OCI-LY7 (cell line): Measurements from ENCODE around the gene TAF1C. TPM values are rescaled to one million over a fixed set of nuclear protein-coding genes. Genes with fewer than 3 reads are reported as not detected.

Source experiments
- BruUV-seq: library from RNA; stranded (reverse); fragments of 400-500 nt; replicated peaks from 2 replicates; lab custom pipeline; 2021; lab: Mats Ljungman, UMichigan
- CTCF ChIA-PET: fragments of 300-600 bp; sonication (Branson Sonifier 250); formaldehyde crosslinking; loops from one replicate; lab custom pipeline; 2022; ENCODE audit warnings: antibody characterized with exemption; ENCODE audit not compliant: unreplicated experiment; lab: Charles Lee
- POLR2A ChIA-PET: fragments of 300-600 bp; sonication (Branson Sonifier 250); formaldehyde crosslinking; loops from one replicate; lab custom pipeline; 2022; ENCODE audit warnings: antibody characterized with exemption; lab: Charles Lee
- DNase-seq: peaks from one replicate; pipeline ENCODE4 v3.0.0-alpha.2; 2015; ENCODE audit warnings: low spot score
- H2AFZ ChIP-seq: fragments of 200-600 bp; sonication (generic), shearing (Covaris generic); 2 replicates; pipeline ENCODE4 v1.6.1; 2014; ENCODE audit warnings: mild to moderate bottlenecking, antibody characterized with exemption, low read length, moderate library complexity
- H3K27ac ChIP-seq: fragments of 200-600 bp; sonication (generic); 2 replicates; pipeline ENCODE4 v1.5.1; 2014; ENCODE audit warnings: mixed run types, low read depth, mild to moderate bottlenecking, moderate library complexity, low read length, inconsistent platforms; ENCODE audit not compliant: poor library complexity, severe bottlenecking
- H3K36me3 ChIP-seq: fragments of 200-600 bp; sonication (generic); 2 replicates; pipeline ENCODE4 v1.6.1; 2014; ENCODE audit warnings: mild to moderate bottlenecking, antibody characterized with exemption, low read length, moderate library complexity, mixed read lengths; ENCODE audit not compliant: insufficient read depth
- H3K4me1 ChIP-seq: fragments of 200-600 bp; sonication (generic); 2 replicates; pipeline ENCODE4 v1.5.1; 2014; ENCODE audit warnings: mild to moderate bottlenecking, low read length; ENCODE audit not compliant: insufficient read depth, poor library complexity, severe bottlenecking
- H3K4me2 ChIP-seq: fragments of 200-600 bp; sonication (generic); 2 replicates; pipeline ENCODE4 v1.6.1; 2014; ENCODE audit warnings: mild to moderate bottlenecking, low read length
- H3K4me3 ChIP-seq: fragments of 200-600 bp; sonication (generic); 2 replicates; pipeline ENCODE4 v1.5.1; 2014; ENCODE audit warnings: mild to moderate bottlenecking, low read depth, low read length; ENCODE audit not compliant: poor library complexity, severe bottlenecking
- H3K79me2 ChIP-seq: fragments of 200-600 bp; sonication (generic); 2 replicates; pipeline ENCODE4 v1.6.1; 2016; ENCODE audit warnings: low read depth, mild to moderate bottlenecking, low read length, moderate library complexity, mixed read lengths; ENCODE audit not compliant: insufficient read depth
- H3K9me2 ChIP-seq: fragments of 200-600 bp; sonication (generic); 2 replicates; pipeline ENCODE4 v1.6.1; 2016; ENCODE audit warnings: mild to moderate bottlenecking, low read length, mixed read lengths; ENCODE audit not compliant: insufficient read depth
- H3K9me3 ChIP-seq: fragments of 200-600 bp; sonication (generic); 2 replicates; pipeline ENCODE4 v1.6.1; 2014; ENCODE audit warnings: mild to moderate bottlenecking, mixed run types, low read length, mixed read lengths
- H4K20me1 ChIP-seq: fragments of 200-600 bp; sonication (generic); 2 replicates; pipeline ENCODE4 v1.6.1; 2014; ENCODE audit warnings: mild to moderate bottlenecking, antibody characterized with exemption, low read length, moderate library complexity, mixed read lengths; ENCODE audit not compliant: insufficient read depth
- CTCF ChIP-seq: fragments of 200-600 bp; sonication (generic); conservative IDR thresholded peaks from 2 replicates; pipeline ENCODE4 v1.5.1; 2014; ENCODE audit warnings: mild to moderate bottlenecking, antibody characterized with exemption, low read length, moderate library complexity, mixed read lengths
- EZH2phosphoT487 ChIP-seq: fragments of 200-600 bp; sonication (generic); IDR thresholded peaks from 2 replicates; pipeline ENCODE4 v1.6.1; 2018; ENCODE audit warnings: low read depth, borderline replicate concordance, mild to moderate bottlenecking, mixed run types, antibody characterized with exemption, low read length, moderate library complexity, mixed read lengths
- intact Hi-C: fragments of 100-400 bp; cut with micrococcal nuclease; formaldehyde crosslinking; loops from one replicate; pipeline ENCODE4 v1.10.0; 2022; ENCODE audit not compliant: unreplicated experiment
- total RNA-seq, 2 experiments: library from RNA; depleted of rRNA in 1 of 2; stranded (reverse); fragments of >200 nt in 1 of 2; shearing (Covaris generic) in 1 of 2; gene quantifications; 2 replicates each; pipeline ENCODE4 v1.2.3, GENCODE V29; 2014 to 2022

TAF1C gene
- total RNA-seq, 2 experiments from 2014 or later, result 64.6 to 66.1 TPM

- BruUV-seq, result no TSS peak
- POLR2A ChIA-PET, result interaction anchor here (0.6 to 2.3 kb wide), 3 partner anchors 14 to 188 kb away, joined by 3 to 9 read pairs (median 3); partner anchors contain the start of gene MBTPS1
- Histone ChIP-seq H3K9me3 (no peaks in the 10 kb centered on the region), H3K79me2 (no peaks in the 10 kb centered on the region), H3K4me3 (no peak overlapping the region), H4K20me1 (no peaks in the 10 kb centered on the region), H3K4me1 (peaks cover 16% of the 10 kb centered on the region), H3K9me2 (no peaks in the 10 kb centered on the region), H3K27ac (no peak overlapping the region), H2AFZ (no peak overlapping the region), H3K36me3 (peaks cover 31% of the 10 kb centered on the region; the same call in 1 of the 2 replicates), H3K4me2 (no peak overlapping the region)
- CTCF ChIA-PET, result no interaction called here
- intact Hi-C loops, result no loop called here
- TF ChIP-seq EZH2phosphoT487 (no peak), CTCF (no peak)
- DNase-seq, result no peak
Observed at GRCh38 chr16:84131117-84131516, 55.7 kb downstream of the TAF1C start.

Other genes with a start within 250 kb of the TAF1C start
- 0.28 and 0.41 TPM in 2 replicates for gene OSGIN1, start 233.8 kb downstream of the TAF1C start, total RNA-seq (2014; rRNA removed; shearing (Covaris generic))
- 1.0 and 2.0 TPM in 2 replicates for gene OSGIN1, start 233.8 kb downstream of the TAF1C start, total RNA-seq (2022)
- gene NECAB2, start 218.8 kb downstream of the TAF1C start, total RNA-seq (2014; rRNA removed; shearing (Covaris generic)), result not detected in 2 replicates
- not detected in 2 replicates for gene NECAB2, start 218.8 kb downstream of the TAF1C start, total RNA-seq (2022)
- gene SLC38A8, start 144.3 kb downstream of the TAF1C start, total RNA-seq (2014; rRNA removed; shearing (Covaris generic)), result not detected in 2 replicates
- gene SLC38A8, start 144.3 kb downstream of the TAF1C start, total RNA-seq (2022), result not detected in 2 replicates
- 39.4 and 49.6 TPM in 2 replicates for gene MBTPS1, start 70.1 kb downstream of the TAF1C start, total RNA-seq (2014; rRNA removed; shearing (Covaris generic))
- 65.2 and 71.8 TPM in 2 replicates for gene MBTPS1, start 70.1 kb downstream of the TAF1C start, total RNA-seq (2022)
- gene HSDL1, start 41.9 kb downstream of the TAF1C start, total RNA-seq (2014; rRNA removed; shearing (Covaris generic)), result 15.4 and 16.3 TPM in 2 replicates
- gene HSDL1, start 41.9 kb downstream of the TAF1C start, total RNA-seq (2022), result 25.1 and 26.9 TPM in 2 replicates
- gene DNAAF1, start 41.7 kb downstream of the TAF1C start, total RNA-seq (2014; rRNA removed; shearing (Covaris generic)), result 0.08 TPM in 1 of 2 replicates, not detected in the other
- 0.24 and 0.34 TPM in 2 replicates for gene DNAAF1, start 41.7 kb downstream of the TAF1C start, total RNA-seq (2022)
- not detected in 2 replicates for gene ADAD2, start 4.1 kb upstream of the TAF1C start, total RNA-seq (2014; rRNA removed; shearing (Covaris generic))
- gene ADAD2, start 4.1 kb upstream of the TAF1C start, total RNA-seq (2022), result not detected in 2 replicates
- not detected in 2 replicates for gene KCNG4, start 53.0 kb upstream of the TAF1C start, total RNA-seq (2014; rRNA removed; shearing (Covaris generic))
- not detected in 2 replicates for gene KCNG4, start 53.0 kb upstream of the TAF1C start, total RNA-seq (2022)
- not detected in 2 replicates for gene WFDC1, start 107.8 kb upstream of the TAF1C start, total RNA-seq (2014; rRNA removed; shearing (Covaris generic))
- gene WFDC1, start 107.8 kb upstream of the TAF1C start, total RNA-seq (2022), result not detected in 2 replicates
- 0.66 TPM in 1 of 2 replicates, not detected in the other for gene ATP2C2, start 181.5 kb upstream of the TAF1C start, total RNA-seq (2014; rRNA removed; shearing (Covaris generic))
- not detected in 2 replicates for gene ATP2C2, start 181.5 kb upstream of the TAF1C start, total RNA-seq (2022)